B cell (primary cell): Measurements from ENCODE around the gene NPAS1.
"Not testable (repeated sequence)": the region's sequence is repeated elsewhere in the genome, so short reads cannot be mapped to it uniquely, and the experiment has no call there.

Experiments used
- CTCF ChIP-seq: fragments of 200-600 bp; IDR thresholded peaks from one replicate; pipeline ENCODE4 v1.8.0; 2022; ENCODE audit warnings: antibody characterized with exemption, mild to moderate bottlenecking
- EZH2 ChIP-seq: IDR thresholded peaks from 2 replicates; pipeline ENCODE4 v1.6.1; 2012; ENCODE audit warnings: borderline replicate concordance, low read depth, mild to moderate bottlenecking, moderate library complexity, low read length; ENCODE audit not compliant: insufficient read depth, poor library complexity, severe bottlenecking

- not testable (repeated sequence) for TF ChIP-seq CTCF, EZH2
Observed at GRCh38 chr19:47050562-47050961, 30.9 kb downstream of the NPAS1 start.
